ENCODE data around the gene VPS9D1.
A peak's percentile ranks its signal among the peaks of the same experiment; 100 is the strongest.

Gene VPS9D1

DNA sequence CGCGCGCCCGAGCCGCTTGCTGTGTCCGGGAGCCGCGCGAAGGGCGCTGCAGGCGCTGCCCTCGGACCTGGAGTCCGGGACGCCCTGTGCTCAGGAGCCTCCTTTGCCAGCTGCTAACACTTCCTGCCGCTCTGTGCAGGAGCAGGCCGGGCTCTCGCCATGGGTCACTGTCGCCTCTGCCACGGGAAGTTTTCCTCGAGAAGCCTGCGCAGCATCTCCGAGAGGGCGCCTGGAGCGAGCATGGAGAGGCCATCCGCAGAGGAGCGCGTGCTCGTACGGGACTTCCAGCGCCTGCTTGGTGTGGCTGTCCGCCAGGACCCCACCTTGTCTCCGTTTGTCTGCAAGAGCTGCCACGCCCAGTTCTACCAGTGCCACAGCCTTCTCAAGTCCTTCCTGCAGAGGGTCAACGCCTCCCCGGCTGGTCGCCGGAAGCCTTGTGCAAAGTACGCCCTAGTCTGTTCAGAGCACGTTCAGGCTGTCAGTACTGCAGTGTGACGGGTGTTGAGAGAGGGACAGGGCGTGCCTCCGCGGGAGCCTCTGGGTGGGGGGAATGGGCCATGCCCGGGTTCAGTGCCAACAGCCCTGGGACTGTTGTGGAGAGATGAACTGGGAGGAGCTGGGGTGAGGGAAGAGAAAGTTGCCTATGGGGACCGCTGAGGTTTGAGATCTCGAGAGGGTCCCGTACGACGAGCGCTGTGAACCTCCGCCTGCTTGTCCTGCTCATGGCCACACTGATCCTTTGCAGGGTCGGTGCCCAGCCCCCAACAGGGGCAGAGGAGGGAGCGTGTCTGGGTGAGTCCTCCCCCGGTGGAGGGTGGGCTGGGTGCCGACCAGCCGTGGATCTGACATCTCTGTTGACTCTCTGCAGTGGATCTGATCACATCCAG, 1.9 kb upstream of the VPS9D1 start:
- Histone ChIP-seq H3K27ac (ENCODE audit: low read depth in 2 of 2, low read length in 2 of 2) (peak overlapping the region; percentile 97 to 99), H3K36me3 (ENCODE audit: control insufficient read depth in 2 of 2, insufficient read depth in 2 of 2, low read length in 2 of 2) (peaks cover 23 to 29% of the 10 kb centered on the region in 2 donors), H3K4me1 (ENCODE audit: control insufficient read depth in 2 of 2, insufficient read depth in 2 of 2, low read length in 2 of 2) (peaks cover 34 to 37% of the 10 kb centered on the region in 2 donors)

GRCh38 chr16:89721546-89722391, 1.1 kb upstream of the VPS9D1 start:
- H3K36me3 ChIP-seq (ENCODE audit: control insufficient read depth in 2 of 2, insufficient read depth in 2 of 2, low read length in 2 of 2) = peaks cover 15 to 21% of the 10 kb centered on the region in 2 donors
- no peaks in the 10 kb centered on the region for H3K27me3 ChIP-seq (ENCODE audit: control insufficient read depth in 2 of 2, insufficient read depth in 2 of 2, low read length in 2 of 2)
- peak overlapping the region; percentile 65 to 82 for H3K4me3 ChIP-seq (ENCODE audit: low read length in 2 of 2)
- peaks cover 34 to 37% of the 10 kb centered on the region in 2 donors for H3K4me1 ChIP-seq (ENCODE audit: control insufficient read depth in 2 of 2, insufficient read depth in 2 of 2, low read length in 2 of 2)
- H3K9me3 ChIP-seq (ENCODE audit: control insufficient read depth in 2 of 2, low read length in 2 of 2) = no peaks in the 10 kb centered on the region
- H3K27ac ChIP-seq (ENCODE audit: low read depth in 2 of 2, low read length in 2 of 2) = peak overlapping the region; percentile 97 to 99
- H3K9ac ChIP-seq (ENCODE audit: low read depth in 1 of 2, low read length in 2 of 2) = peak overlapping the region; percentile 89 to 92

More for the DNA sequence above, 1.9 kb upstream of the VPS9D1 start:
- Histone ChIP-seq H3K4me3 (ENCODE audit: low read length in 2 of 2) (peak overlapping the region; percentile 65 to 82), H3K9ac (ENCODE audit: low read depth in 1 of 2, low read length in 2 of 2) (peak overlapping the region; percentile 89 to 92), H3K9me3 (ENCODE audit: control insufficient read depth in 2 of 2, low read length in 2 of 2) (no peaks in the 10 kb centered on the region), H3K27me3 (ENCODE audit: control insufficient read depth in 2 of 2, insufficient read depth in 2 of 2, low read length in 2 of 2) (no peaks in the 10 kb centered on the region)

GRCh38 chr16:89720551-89720812, 216 bp downstream of the VPS9D1 start:
- Histone ChIP-seq H3K27ac (ENCODE audit: low read depth in 2 of 2, low read length in 2 of 2) (peak overlapping the region; percentile 97 to 99), H3K9ac (ENCODE audit: low read depth in 1 of 2, low read length in 2 of 2) (peak overlapping the region; percentile 63 to 89), H3K36me3 (ENCODE audit: control insufficient read depth in 2 of 2, insufficient read depth in 2 of 2, low read length in 2 of 2) (peaks cover 15 to 21% of the 10 kb centered on the region in 2 donors), H3K4me1 (ENCODE audit: control insufficient read depth in 2 of 2, insufficient read depth in 2 of 2, low read length in 2 of 2) (peaks cover 34 to 37% of the 10 kb centered on the region in 2 donors), H3K9me3 (ENCODE audit: control insufficient read depth in 2 of 2, low read length in 2 of 2) (no peaks in the 10 kb centered on the region), H3K27me3 (ENCODE audit: control insufficient read depth in 2 of 2, insufficient read depth in 2 of 2, low read length in 2 of 2) (no peaks in the 10 kb centered on the region), H3K4me3 (ENCODE audit: low read length in 2 of 2) (peak overlapping the region; percentile 65 to 82)

DNA sequence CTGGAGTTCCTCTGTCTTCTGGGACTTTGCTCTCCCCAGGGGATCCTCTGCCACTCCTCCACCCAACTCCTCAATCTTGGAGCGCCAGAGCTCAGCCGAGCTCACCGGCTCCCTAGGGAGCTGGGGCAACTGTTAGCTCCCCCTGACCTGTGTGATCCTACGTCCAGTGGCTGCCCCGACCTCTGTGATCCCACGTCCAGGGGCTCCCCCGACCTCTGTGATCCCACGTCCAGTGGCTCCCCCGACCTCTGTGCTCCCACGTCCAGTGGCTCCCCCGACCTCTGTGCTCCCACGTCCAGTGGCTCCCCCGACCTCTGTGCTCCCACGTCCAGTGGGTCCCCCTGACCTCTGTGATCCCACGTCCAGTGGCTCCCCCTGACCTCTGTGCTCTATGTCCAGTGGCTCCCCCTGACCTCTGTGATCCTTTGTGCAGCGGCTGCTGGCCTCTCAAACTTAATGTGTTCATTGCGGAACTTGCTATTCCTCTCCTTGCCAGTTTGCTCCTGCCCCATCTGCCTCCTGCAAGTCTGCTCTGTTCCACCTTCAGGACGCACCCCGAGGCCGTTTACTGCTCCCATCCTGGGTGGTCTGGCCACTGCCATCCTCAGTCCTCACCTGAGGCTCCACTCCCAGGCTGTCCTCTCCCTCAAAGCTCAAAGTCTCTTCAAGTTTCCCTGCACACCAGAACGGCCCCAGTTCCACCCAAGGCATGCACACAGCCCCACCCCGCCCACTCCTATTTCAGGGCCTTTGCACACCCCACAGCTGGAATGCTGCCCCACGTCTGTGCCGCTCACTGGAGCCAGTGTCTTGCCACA, 2.8 kb downstream of the VPS9D1 start:
- H3K4me1 ChIP-seq (ENCODE audit: control insufficient read depth in 2 of 2, insufficient read depth in 2 of 2, low read length in 2 of 2) = peaks cover 23 to 24% of the 10 kb centered on the region in 2 donors
- no peaks in the 10 kb centered on the region for H3K27me3 ChIP-seq (ENCODE audit: control insufficient read depth in 2 of 2, insufficient read depth in 2 of 2, low read length in 2 of 2)
- no peak overlapping the region for H3K9ac ChIP-seq (ENCODE audit: low read depth in 1 of 2, low read length in 2 of 2)
- H3K9me3 ChIP-seq (ENCODE audit: control insufficient read depth in 2 of 2, low read length in 2 of 2) = no peaks in the 10 kb centered on the region
- no peak overlapping the region for H3K27ac ChIP-seq (ENCODE audit: low read depth in 2 of 2, low read length in 2 of 2)
- H3K36me3 ChIP-seq (ENCODE audit: control insufficient read depth in 2 of 2, insufficient read depth in 2 of 2, low read length in 2 of 2) = peaks cover 0 to under 1% of the 10 kb centered on the region in 2 donors
- H3K4me3 ChIP-seq (ENCODE audit: low read length in 2 of 2) = no peak overlapping the region

DNA sequence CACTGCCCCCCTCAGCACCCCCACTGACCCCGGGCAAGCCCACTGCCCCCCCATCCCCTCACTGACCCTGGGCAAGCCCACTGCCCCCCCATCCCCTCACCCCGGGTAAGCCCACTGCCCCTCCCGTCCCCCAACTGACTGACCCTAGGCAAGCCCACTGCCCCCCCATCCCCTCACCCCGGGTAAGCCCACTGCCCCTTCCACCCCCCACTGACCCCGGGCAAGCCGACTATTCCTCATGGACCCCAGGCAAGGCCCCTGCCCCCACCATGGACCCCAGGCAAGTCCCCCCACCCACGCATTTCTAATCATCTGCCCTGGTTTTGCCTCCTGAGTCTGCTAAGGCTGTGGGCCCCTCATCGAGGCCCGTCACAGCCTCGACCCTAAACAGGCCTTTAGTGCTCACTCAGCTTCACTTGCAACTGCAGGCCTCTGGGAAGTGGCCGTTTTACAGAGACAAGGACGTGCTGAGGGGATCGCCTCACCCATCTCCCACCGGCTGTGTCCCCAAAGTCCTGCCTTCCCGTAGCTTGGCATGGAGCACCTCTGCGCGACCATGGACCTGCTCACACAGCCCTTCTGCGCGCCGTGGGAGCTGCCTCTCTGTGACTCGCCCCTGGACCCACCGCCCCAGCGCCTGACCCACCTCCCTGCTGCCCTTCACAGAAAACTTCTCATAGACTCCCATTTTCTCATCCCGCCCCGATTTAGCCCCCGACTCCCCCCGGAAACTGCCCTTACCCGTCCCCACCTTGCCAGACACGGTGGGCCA, 3.6 kb downstream of the VPS9D1 start:
- no peaks in the 10 kb centered on the region for H3K9me3 ChIP-seq (ENCODE audit: control insufficient read depth in 2 of 2, low read length in 2 of 2)
- H3K4me3 ChIP-seq (ENCODE audit: low read length in 2 of 2) = no peak overlapping the region
- no peak overlapping the region for H3K27ac ChIP-seq (ENCODE audit: low read depth in 2 of 2, low read length in 2 of 2)
- H3K27me3 ChIP-seq (ENCODE audit: control insufficient read depth in 2 of 2, insufficient read depth in 2 of 2, low read length in 2 of 2) = no peaks in the 10 kb centered on the region
- H3K36me3 ChIP-seq (ENCODE audit: control insufficient read depth in 2 of 2, insufficient read depth in 2 of 2, low read length in 2 of 2) = no peaks in the 10 kb centered on the region
- no peak overlapping the region for H3K9ac ChIP-seq (ENCODE audit: low read depth in 1 of 2, low read length in 2 of 2)
- H3K4me1 ChIP-seq (ENCODE audit: control insufficient read depth in 2 of 2, insufficient read depth in 2 of 2, low read length in 2 of 2) = peaks cover 15 to 16% of the 10 kb centered on the region in 2 donors

DNA sequence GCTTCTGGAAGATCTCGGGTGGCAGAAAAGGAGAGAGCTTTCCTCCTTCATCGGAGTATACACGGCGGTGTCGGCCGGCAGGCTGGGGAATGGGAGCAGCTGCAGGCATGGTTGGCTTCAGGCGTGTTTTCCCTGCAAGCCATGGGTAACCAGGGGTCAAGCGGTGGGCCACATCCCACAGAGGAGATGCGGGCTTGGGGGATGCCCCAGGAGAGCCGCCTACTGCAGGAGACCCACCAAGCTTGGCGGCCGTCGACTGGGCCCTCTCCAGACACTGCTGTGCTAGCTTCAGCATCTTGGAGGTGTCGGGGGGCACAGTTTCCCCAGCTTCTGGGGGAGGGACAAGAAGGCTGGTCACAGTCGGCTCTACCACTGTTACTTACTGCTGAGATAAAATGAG, 4.2 kb downstream of the VPS9D1 start:
- H3K4me1 ChIP-seq (ENCODE audit: control insufficient read depth in 2 of 2, insufficient read depth in 2 of 2, low read length in 2 of 2) = peaks cover 15 to 16% of the 10 kb centered on the region in 2 donors
- no peak overlapping the region for H3K27ac ChIP-seq (ENCODE audit: low read depth in 2 of 2, low read length in 2 of 2)
- no peaks in the 10 kb centered on the region for H3K27me3 ChIP-seq (ENCODE audit: control insufficient read depth in 2 of 2, insufficient read depth in 2 of 2, low read length in 2 of 2)
- no peak overlapping the region for H3K4me3 ChIP-seq (ENCODE audit: low read length in 2 of 2)
- H3K9me3 ChIP-seq (ENCODE audit: control insufficient read depth in 2 of 2, low read length in 2 of 2) = no peaks in the 10 kb centered on the region
- H3K9ac ChIP-seq (ENCODE audit: low read depth in 1 of 2, low read length in 2 of 2) = no peak overlapping the region
- H3K36me3 ChIP-seq (ENCODE audit: control insufficient read depth in 2 of 2, insufficient read depth in 2 of 2, low read length in 2 of 2) = no peaks in the 10 kb centered on the region

GRCh38 chr16:89712274-89712781, 8.4 kb downstream of the VPS9D1 start:
- peaks cover 4 to 5% of the 10 kb centered on the region in 2 donors for H3K4me1 ChIP-seq (ENCODE audit: control insufficient read depth in 2 of 2, insufficient read depth in 2 of 2, low read length in 2 of 2)
- H3K27me3 ChIP-seq (ENCODE audit: control insufficient read depth in 2 of 2, insufficient read depth in 2 of 2, low read length in 2 of 2) = no peaks in the 10 kb centered on the region
- H3K9me3 ChIP-seq (ENCODE audit: control insufficient read depth in 2 of 2, low read length in 2 of 2) = no peaks in the 10 kb centered on the region
- H3K9ac ChIP-seq (ENCODE audit: low read depth in 1 of 2, low read length in 2 of 2) = peak overlapping the region in 1 of 2 donors; percentile 34
- H3K27ac ChIP-seq (ENCODE audit: low read depth in 2 of 2, low read length in 2 of 2) = no peak overlapping the region
- peak overlapping the region; percentile 49 to 52 for H3K4me3 ChIP-seq (ENCODE audit: low read length in 2 of 2)
- no peaks in the 10 kb centered on the region for H3K36me3 ChIP-seq (ENCODE audit: control insufficient read depth in 2 of 2, insufficient read depth in 2 of 2, low read length in 2 of 2)

- Histone ChIP-seq H3K36me3 (ENCODE audit: control insufficient read depth in 2 of 2, insufficient read depth in 2 of 2, low read length in 2 of 2) (no peaks in the 10 kb centered on the region), H3K9me3 (ENCODE audit: control insufficient read depth in 2 of 2, low read length in 2 of 2) (no peaks in the 10 kb centered on the region), H3K27me3 (ENCODE audit: control insufficient read depth in 2 of 2, insufficient read depth in 2 of 2, low read length in 2 of 2) (no peaks in the 10 kb centered on the region), H3K4me1 (ENCODE audit: control insufficient read depth in 2 of 2, insufficient read depth in 2 of 2, low read length in 2 of 2) (peaks cover 4 to 5% of the 10 kb centered on the region in 2 donors), H3K27ac (ENCODE audit: low read depth in 2 of 2, low read length in 2 of 2) (no peak overlapping the region), H3K4me3 (ENCODE audit: low read length in 2 of 2) (peak overlapping the region; percentile 49 to 52), H3K9ac (ENCODE audit: low read depth in 1 of 2, low read length in 2 of 2) (peak overlapping the region in 1 of 2 donors; percentile 34)
Observed at GRCh38 chr16:89711601-89712273, 9.0 kb downstream of the VPS9D1 start.

Data from mucosa of rectum (tissue), 2 donors.